Neural progenitor cell (in vitro differentiated cells): Measurements from ENCODE around the gene IRF6. TPM values are rescaled to one million over a fixed set of nuclear protein-coding genes. Genes with fewer than 3 reads are reported as not detected.

Source experiments
- DNase-seq: peaks from one replicate; pipeline ENCODE4 v3.0.0-alpha.2; 2016; ENCODE audit warnings: low spot score
- H2AFZ ChIP-seq: fragments of 200-600 bp; sonication (generic); replicated peaks from 2 replicates; pipeline ENCODE4 v1.6.1; 2016; ENCODE audit warnings: antibody characterized with exemption
- H3F3A ChIP-seq: fragments of 200-600 bp; sonication (generic); 2 replicates; pipeline ENCODE4 v1.6.1; 2016; ENCODE audit warnings: antibody characterized with exemption, low read depth
- H3K27ac ChIP-seq: fragments of 200-600 bp; sonication (generic); 2 replicates; pipeline ENCODE4 v1.5.1; 2016; ENCODE audit warnings: mild to moderate bottlenecking
- H3K27me3 ChIP-seq: fragments of 200-600 bp; sonication (generic); 2 replicates; pipeline ENCODE4 v1.6.1; 2016; ENCODE audit warnings: mild to moderate bottlenecking, moderate library complexity
- H3K36me3 ChIP-seq: fragments of 200-600 bp; sonication (generic); 2 replicates; pipeline ENCODE4 v1.5.1; 2016
- H3K4me1 ChIP-seq: fragments of 200-600 bp; sonication (generic); 2 replicates; pipeline ENCODE4 v1.6.1; 2016; ENCODE audit warnings: mixed run types
- H3K4me2 ChIP-seq: fragments of 200-600 bp; sonication (generic); 2 replicates; pipeline ENCODE4 v1.6.1; 2016
- H3K4me3 ChIP-seq: fragments of 200-600 bp; sonication (generic); 2 replicates; pipeline ENCODE4 v1.5.1; 2016
- H3K79me2 ChIP-seq: fragments of 200-600 bp; sonication (generic); 2 replicates; pipeline ENCODE4 v1.6.1; 2016; ENCODE audit warnings: low read depth
- H3K9ac ChIP-seq: fragments of 200-600 bp; sonication (generic); 2 replicates; pipeline ENCODE4 v1.6.1; 2016
- H3K9me3 ChIP-seq: fragments of 200-600 bp; sonication (generic); 2 replicates; pipeline ENCODE4 v1.5.1; 2016; ENCODE audit warnings: low read depth
- H4K20me1 ChIP-seq: fragments of 200-600 bp; sonication (generic); 2 replicates; pipeline ENCODE4 v1.6.1; 2016; ENCODE audit warnings: low read depth
- H3K27ac Mint-ChIP-seq: 3 replicates; pipeline ENCODE4 v1.8.0; 2021; ENCODE audit warnings: mixed read lengths
- H3K27me3 Mint-ChIP-seq: 2 replicates; pipeline ENCODE4 v1.8.0; 2022; ENCODE audit warnings: low read depth, mild to moderate bottlenecking, inconsistent platforms, moderate library complexity, mixed read lengths; ENCODE audit not compliant: insufficient read depth
- H3K36me3 Mint-ChIP-seq: 3 replicates; pipeline ENCODE4 v1.8.0; 2021; ENCODE audit warnings: mixed read lengths
- H3K4me1 Mint-ChIP-seq: 3 replicates; pipeline ENCODE4 v1.8.0; 2021; ENCODE audit warnings: mixed read lengths
- H3K4me3 Mint-ChIP-seq: 3 replicates; pipeline ENCODE4 v1.8.0; 2021; ENCODE audit warnings: mild to moderate bottlenecking, moderate library complexity, mixed read lengths
- H3K9me3 Mint-ChIP-seq: 3 replicates; pipeline ENCODE4 v1.8.0; 2020; ENCODE audit warnings: mixed read lengths
- CTCF ChIP-seq: fragments of 200-600 bp; sonication (generic); IDR thresholded peaks from 2 replicates; pipeline ENCODE4 v1.5.1; 2017; ENCODE audit warnings: antibody characterized with exemption, mild to moderate bottlenecking
- EZH2 ChIP-seq: fragments of 200-600 bp; sonication (generic); IDR thresholded peaks from 2 replicates; pipeline ENCODE4 v1.6.1; 2017; ENCODE audit warnings: antibody characterized with exemption, mild to moderate bottlenecking, moderate library complexity
- EZH2phosphoT487 ChIP-seq: fragments of 200-600 bp; sonication (generic); IDR thresholded peaks from 2 replicates; pipeline ENCODE4 v1.6.1; 2017; ENCODE audit warnings: antibody characterized with exemption
- total RNA-seq: library from RNA; depleted of rRNA; stranded (reverse); fragments of >200 nt; gene quantifications from 2 replicates; pipeline ENCODE4 v1.2.3, GENCODE V29; 2015; ENCODE audit warnings: low replicate concordance

The IRF6 gene
- total RNA-seq, 1 donor from 2014 or later = 3.3 TPM

DNA sequence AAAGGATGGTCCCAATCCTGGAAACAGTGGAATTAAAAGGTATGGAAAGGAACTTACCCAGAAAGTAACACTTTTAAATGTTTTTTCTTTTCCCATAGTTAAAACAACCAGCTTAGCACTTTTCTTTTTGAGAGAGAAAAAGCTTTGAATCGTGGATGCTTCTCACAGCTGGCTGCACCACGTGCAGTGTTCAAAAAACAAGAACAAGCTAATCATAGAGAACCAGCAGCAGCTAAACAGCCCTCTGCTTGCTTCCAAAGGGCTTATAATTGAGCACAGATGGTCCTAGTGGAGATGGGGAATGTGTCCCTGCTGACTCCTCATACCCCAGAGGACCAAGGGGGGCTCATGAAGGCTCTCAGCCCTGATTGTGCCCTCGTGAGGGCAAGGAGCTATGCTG, 48.3 kb upstream of the IRF6 start:
- no peak overlapping the region for H2AFZ ChIP-seq
- no peaks in the 10 kb centered on the region for H3K9me3 ChIP-seq
- peaks cover 8% of the 10 kb centered on the region for H3K36me3 ChIP-seq
- H3K4me3 Mint-ChIP-seq = no peak overlapping the region
- no peak for DNase-seq
- no peak overlapping the region for H3K4me3 ChIP-seq
- no peaks in the 10 kb centered on the region for H3K4me1 ChIP-seq
- peaks cover 3% of the 10 kb centered on the region for H3K27me3 Mint-ChIP-seq
- H3K36me3 Mint-ChIP-seq = peaks cover 2% of the 10 kb centered on the region
- no peak overlapping the region for H3K27ac ChIP-seq
- no peak overlapping the region for H3K9ac ChIP-seq
- no peaks in the 10 kb centered on the region for H3K79me2 ChIP-seq
- TF ChIP-seq EZH2 = no peak
- TF ChIP-seq EZH2phosphoT487 = no peak
- TF ChIP-seq CTCF = no peak
- H3K4me2 ChIP-seq = no peak overlapping the region
- H4K20me1 ChIP-seq = no peaks in the 10 kb centered on the region
- no peaks in the 10 kb centered on the region for H3F3A ChIP-seq
- no peaks in the 10 kb centered on the region for H3K4me1 Mint-ChIP-seq
- no peaks in the 10 kb centered on the region for H3K27me3 ChIP-seq
- no peaks in the 10 kb centered on the region for H3K9me3 Mint-ChIP-seq
- H3K27ac Mint-ChIP-seq = no peak overlapping the region

DNA sequence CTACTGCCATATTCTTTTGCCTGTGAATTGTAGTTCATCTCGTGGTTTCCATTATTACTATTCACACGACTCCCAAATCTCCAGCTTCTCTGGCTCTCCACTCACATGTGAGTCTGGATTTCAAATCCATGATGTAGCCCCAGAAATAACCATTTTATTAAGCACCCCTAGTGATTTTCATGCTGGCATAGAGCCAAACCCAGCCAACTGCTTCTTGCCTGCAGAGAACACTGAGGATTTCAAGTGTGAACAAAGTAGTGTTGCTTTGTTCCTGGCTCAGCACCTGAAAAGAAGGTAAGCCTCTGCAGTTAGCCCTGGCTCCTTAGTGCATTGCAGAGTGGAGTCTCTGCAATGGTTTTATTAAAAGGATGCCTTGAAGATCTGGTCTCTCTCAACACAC, 47.7 kb upstream of the IRF6 start:
- no peak overlapping the region for H3K27ac ChIP-seq
- DNase-seq = no peak
- no peaks in the 10 kb centered on the region for H3K9me3 Mint-ChIP-seq

GRCh38 chr1:209850342-209850979, 44.5 kb upstream of the IRF6 start:
- H3K36me3 ChIP-seq = peaks cover 8% of the 10 kb centered on the region
- Mint-ChIP-seq H3K27ac (no peak overlapping the region), H3K4me3 (no peak overlapping the region)

More for the DNA sequence above, 47.7 kb upstream of the IRF6 start:
- Histone ChIP-seq H3K9ac (no peak overlapping the region), H3K4me3 (no peak overlapping the region), H3K79me2 (no peaks in the 10 kb centered on the region), H3F3A (no peaks in the 10 kb centered on the region), H4K20me1 (no peaks in the 10 kb centered on the region), H3K27me3 (no peaks in the 10 kb centered on the region), H3K36me3 (peaks cover 8% of the 10 kb centered on the region), H3K4me2 (no peak overlapping the region), H3K9me3 (no peaks in the 10 kb centered on the region), H2AFZ (no peak overlapping the region), H3K4me1 (no peaks in the 10 kb centered on the region)
- peaks cover 2% of the 10 kb centered on the region for H3K36me3 Mint-ChIP-seq
- TF ChIP-seq EZH2 (no peak), EZH2phosphoT487 (no peak), CTCF (no peak)
- H3K27me3 Mint-ChIP-seq = peaks cover 3% of the 10 kb centered on the region
- no peak overlapping the region for H3K27ac Mint-ChIP-seq
- H3K4me3 Mint-ChIP-seq = no peak overlapping the region
- no peaks in the 10 kb centered on the region for H3K4me1 Mint-ChIP-seq

More at GRCh38 chr1:209850342-209850979, 44.5 kb upstream of the IRF6 start:
- peaks cover 2% of the 10 kb centered on the region for H3K36me3 Mint-ChIP-seq
- Histone ChIP-seq H3K4me3 (no peak overlapping the region), H3K27ac (no peak overlapping the region), H2AFZ (no peak overlapping the region), H3K79me2 (no peaks in the 10 kb centered on the region), H3K27me3 (no peaks in the 10 kb centered on the region), H4K20me1 (no peaks in the 10 kb centered on the region), H3K4me1 (no peaks in the 10 kb centered on the region), H3K9ac (no peak overlapping the region), H3F3A (no peaks in the 10 kb centered on the region), H3K9me3 (no peaks in the 10 kb centered on the region), H3K4me2 (no peak overlapping the region)
- TF ChIP-seq EZH2 (no peak), CTCF (peak; percentile 76)
- DNase-seq = peak; percentile 62
- no peaks in the 10 kb centered on the region for H3K27me3 Mint-ChIP-seq
- no peaks in the 10 kb centered on the region for H3K4me1 Mint-ChIP-seq
- no peaks in the 10 kb centered on the region for H3K9me3 Mint-ChIP-seq
